NCI-H446 (cell line): Measurements from ENCODE around the gene KIAA0040.
"Not testable (repeated sequence)": the region's sequence is repeated elsewhere in the genome, so short reads cannot be mapped to it uniquely, and the experiment has no call there.

Experiments used
- DNase-seq, 2 experiments: peaks; one replicate each; lab custom pipeline; 2025; lab: John Stamatoyannopoulos, UW

Gene KIAA0040

GRCh38 chr1:175137369-175137768 is 55.2 kb downstream of the KIAA0040 start:
- no peak for DNase-seq

GRCh38 chr1:175136246-175136645 is 56.3 kb downstream of the KIAA0040 start:
- no peak for DNase-seq

GRCh38 chr1:175134500-175134899 is 58.1 kb downstream of the KIAA0040 start:
- no peak for DNase-seq

- DNase-seq = no peak
Observed at GRCh38 chr1:175133673-175134435, 58.7 kb downstream of the KIAA0040 start.

- no peak for DNase-seq
Observed at GRCh38 chr1:175132436-175132835, 60.1 kb downstream of the KIAA0040 start.

- DNase-seq = no peak
Observed at GRCh38 chr1:175131095-175131494, 61.5 kb downstream of the KIAA0040 start.

GRCh38 chr1:175130649-175131045 is 61.9 kb downstream of the KIAA0040 start:
- DNase-seq = no peak

GRCh38 chr1:175129997-175130648 is 62.5 kb downstream of the KIAA0040 start:
- DNase-seq = no peak

GRCh38 chr1:175129644-175129996 is 63.0 kb downstream of the KIAA0040 start:
- DNase-seq = no peak

GRCh38 chr1:175129182-175129581 is 63.4 kb downstream of the KIAA0040 start:
- DNase-seq = peak in 1 of 2 experiments; percentile 36

GRCh38 chr1:175128523-175128922 is 64.1 kb downstream of the KIAA0040 start:
- DNase-seq = no peak

GRCh38 chr1:175127565-175127964 is 65.0 kb downstream of the KIAA0040 start:
- DNase-seq = no peak

GRCh38 chr1:175126347-175126746 is 66.2 kb downstream of the KIAA0040 start:
- DNase-seq = peak in 1 of 2 experiments; percentile 21

GRCh38 chr1:175124861-175125260 is 67.7 kb downstream of the KIAA0040 start:
- DNase-seq = no peak

GRCh38 chr1:175120511-175120910 is 72.1 kb downstream of the KIAA0040 start:
- no peak for DNase-seq

- no peak for DNase-seq
Observed at GRCh38 chr1:175118375-175119367, 73.9 kb downstream of the KIAA0040 start.

- DNase-seq = no peak
Observed at GRCh38 chr1:175116903-175117302, 75.7 kb downstream of the KIAA0040 start.

- DNase-seq = no peak
Observed at GRCh38 chr1:175116210-175116798, 76.3 kb downstream of the KIAA0040 start.

GRCh38 chr1:175114996-175115395 is 77.6 kb downstream of the KIAA0040 start:
- no peak for DNase-seq

GRCh38 chr1:175108331-175108820 is 84.2 kb downstream of the KIAA0040 start:
- DNase-seq = not testable (repeated sequence)
